ENCODE results near the gene CPLX1.

DNA sequence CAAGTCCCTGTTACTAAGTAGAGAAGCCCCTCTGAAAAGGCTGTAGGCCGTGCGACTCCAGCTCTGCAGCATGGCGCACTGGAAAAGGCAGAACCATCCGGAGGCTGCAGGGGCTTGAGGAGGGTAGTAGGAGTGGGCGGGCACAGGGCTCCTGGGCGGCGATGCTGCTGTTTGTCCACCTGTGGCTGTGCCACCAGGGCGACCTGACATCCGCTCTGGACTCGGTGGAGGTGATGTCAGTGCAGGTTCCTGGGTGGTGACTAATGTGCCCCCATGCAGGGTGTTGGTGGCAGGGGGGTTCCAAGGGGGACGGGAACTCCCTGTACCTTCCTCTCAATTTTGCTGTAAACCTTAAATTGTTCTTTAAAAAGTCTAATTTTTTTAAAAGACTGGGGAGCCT, 62.0 kb downstream of the CPLX1 start:
- TF ChIP-seq, protein P1, sequence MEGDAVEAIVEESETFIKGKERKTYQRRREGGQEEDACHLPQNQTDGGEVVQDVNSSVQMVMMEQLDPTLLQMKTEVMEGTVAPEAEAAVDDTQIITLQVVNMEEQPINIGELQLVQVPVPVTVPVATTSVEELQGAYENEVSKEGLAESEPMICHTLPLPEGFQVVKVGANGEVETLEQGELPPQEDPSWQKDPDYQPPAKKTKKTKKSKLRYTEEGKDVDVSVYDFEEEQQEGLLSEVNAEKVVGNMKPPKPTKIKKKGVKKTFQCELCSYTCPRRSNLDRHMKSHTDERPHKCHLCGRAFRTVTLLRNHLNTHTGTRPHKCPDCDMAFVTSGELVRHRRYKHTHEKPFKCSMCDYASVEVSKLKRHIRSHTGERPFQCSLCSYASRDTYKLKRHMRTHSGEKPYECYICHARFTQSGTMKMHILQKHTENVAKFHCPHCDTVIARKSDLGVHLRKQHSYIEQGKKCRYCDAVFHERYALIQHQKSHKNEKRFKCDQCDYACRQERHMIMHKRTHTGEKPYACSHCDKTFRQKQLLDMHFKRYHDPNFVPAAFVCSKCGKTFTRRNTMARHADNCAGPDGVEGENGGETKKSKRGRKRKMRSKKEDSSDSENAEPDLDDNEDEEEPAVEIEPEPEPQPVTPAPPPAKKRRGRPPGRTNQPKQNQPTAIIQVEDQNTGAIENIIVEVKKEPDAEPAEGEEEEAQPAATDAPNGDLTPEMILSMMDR (IDR thresholded peaks at IDR 0.05 in 2 of 3, conservative IDR thresholded peaks at IDR 0.05 in 1 of 3; ENCODE audit: borderline replicate concordance in 1 of 3, insufficient read depth in 1 of 3, low read depth in 2 of 3, low read length in 2 of 3), result no peak
- no peak for TF ChIP-seq POLR2A (IDR thresholded peaks at IDR 0.05; ENCODE audit: borderline replicate concordance, extremely low read depth, insufficient read depth, insufficient read length)
- no peak for TF ChIP-seq FOSL1 (IDR thresholded peaks at IDR 0.05; ENCODE audit: low read depth)
